WTC11 (cell line): Measurements from ENCODE around the gene GRK7. TPM values are rescaled to one million over a fixed set of nuclear protein-coding genes. Genes with fewer than 3 reads are reported as not detected.

Experiments used
- ATAC-seq: fragments of 200-7000 bp; cut with Tn5 transposase; 2 replicates; pipeline ENCODE4 v1.10.0; 2021; ENCODE audit warnings: mild to moderate bottlenecking, moderate library complexity
- CTCF ChIA-PET: fragments of 300-600 bp; sonication (Branson Sonifier 250); formaldehyde crosslinking; loops from one replicate; lab custom pipeline; 2021; ENCODE audit warnings: antibody characterized with exemption; lab: Charles Lee
- POLR2A ChIA-PET: fragments of 350-600 bp; sonication (Branson Sonifier 250); formaldehyde crosslinking; loops from one replicate; lab custom pipeline; 2021; ENCODE audit warnings: antibody characterized with exemption; lab: Charles Lee
- DNase-seq: peaks from one replicate; pipeline ENCODE4 v3.0.0; 2021; ENCODE audit warnings: low spot score
- H3K27ac Mint-ChIP-seq: 2 replicates; pipeline ENCODE4 v1.8.0; 2021; ENCODE audit warnings: mixed read lengths
- H3K27me3 Mint-ChIP-seq: 2 replicates; pipeline ENCODE4 v1.8.0; 2021; ENCODE audit warnings: low read depth, mild to moderate bottlenecking, moderate library complexity, mixed read lengths
- H3K36me3 Mint-ChIP-seq: 2 replicates; pipeline ENCODE4 v1.8.0; 2021; ENCODE audit warnings: mixed read lengths
- H3K4me1 Mint-ChIP-seq: 2 replicates; pipeline ENCODE4 v1.8.0; 2022; ENCODE audit warnings: mixed read lengths
- H3K4me3 Mint-ChIP-seq: 2 replicates; pipeline ENCODE4 v1.8.0; 2021; ENCODE audit warnings: mild to moderate bottlenecking, moderate library complexity, mixed read lengths
- H3K9me3 Mint-ChIP-seq: 2 replicates; pipeline ENCODE4 v1.8.0; 2021; ENCODE audit warnings: mixed read lengths
- ATF1 ChIP-seq: sonication (generic); formaldehyde crosslinking; IDR thresholded peaks from 2 replicates; pipeline ENCODE4 v1.8.1; 2023; ENCODE audit warnings: mild to moderate bottlenecking, moderate library complexity, missing genetic modification reagents
- CBFB ChIP-seq: sonication (generic); formaldehyde crosslinking; IDR thresholded peaks from 2 replicates; pipeline ENCODE4 v1.8.1; 2022; ENCODE audit warnings: mild to moderate bottlenecking, low read depth, missing genetic modification reagents
- ESRRA ChIP-seq: sonication (generic); formaldehyde crosslinking; IDR thresholded peaks from 2 replicates; pipeline ENCODE4 v1.8.1; 2022; ENCODE audit warnings: mild to moderate bottlenecking, missing genetic modification reagents, borderline replicate concordance
- JUN ChIP-seq: sonication (generic); formaldehyde crosslinking; IDR thresholded peaks from 2 replicates; pipeline ENCODE4 v1.8.0; 2023; ENCODE audit warnings: mild to moderate bottlenecking, missing genetic modification reagents
- MYBL2 ChIP-seq: sonication (generic); formaldehyde crosslinking; IDR thresholded peaks from 2 replicates; pipeline ENCODE4 v1.8.1; 2023; ENCODE audit warnings: mild to moderate bottlenecking, moderate library complexity, missing genetic modification reagents
- OVOL2 ChIP-seq: fragments of 250-450 bp; sonication (Bioruptor Pico); IDR thresholded peaks from 2 replicates; pipeline ENCODE4 v1.9.0; 2021; ENCODE audit warnings: mild to moderate bottlenecking, borderline replicate concordance
- TEAD4 ChIP-seq: sonication (generic); formaldehyde crosslinking; IDR thresholded peaks from 2 replicates; pipeline ENCODE4 v1.8.0; 2022; ENCODE audit warnings: mild to moderate bottlenecking, missing genetic modification reagents
- ZNF138 ChIP-seq: sonication (generic); formaldehyde crosslinking; conservative IDR thresholded peaks from 2 replicates; pipeline ENCODE4 v1.8.1; 2022; ENCODE audit warnings: mild to moderate bottlenecking, moderate library complexity, missing genetic modification reagents
- ZNF317 ChIP-seq: sonication (generic); formaldehyde crosslinking; IDR thresholded peaks from 2 replicates; pipeline ENCODE4 v1.8.1; 2023; ENCODE audit warnings: low read depth, mild to moderate bottlenecking, moderate library complexity, missing genetic modification reagents, borderline replicate concordance
- ZNF416 ChIP-seq: fragments of 250-450 bp; sonication (Bioruptor Pico); IDR thresholded peaks from 2 replicates; pipeline ENCODE4 v1.9.0; 2021; ENCODE audit warnings: mild to moderate bottlenecking, inconsistent platforms
- ZNF671 ChIP-seq: fragments of 250-450 bp; sonication (Bioruptor Pico); IDR thresholded peaks from 2 replicates; pipeline ENCODE4 v1.8.0; 2021; ENCODE audit warnings: mild to moderate bottlenecking
- total RNA-seq: library from RNA; stranded (reverse); gene quantifications from 3 replicates; pipeline ENCODE4 v1.2.3, GENCODE V29; 2021
- TF ChIP-seq, protein P1 (sequence below): fragments of 250-450 bp; sonication (Bioruptor Pico); IDR thresholded peaks from 2 replicates; pipeline ENCODE4 v1.9.0; 2021; ENCODE audit warnings: mild to moderate bottlenecking, borderline replicate concordance
- TF ChIP-seq, protein P2 (sequence below): sonication (generic); formaldehyde crosslinking; IDR thresholded peaks from 2 replicates; pipeline ENCODE4 v1.8.0; 2023; ENCODE audit warnings: missing genetic modification reagents, mild to moderate bottlenecking, borderline replicate concordance
- TF ChIP-seq, protein P3 (sequence below): sonication (generic); formaldehyde crosslinking; IDR thresholded peaks from 2 replicates; pipeline ENCODE4 v1.8.0; 2022; ENCODE audit warnings: missing genetic modification reagents

GRK7 gene
- total RNA-seq, 1 experiment from 2014 or later, result not detected

DNA sequence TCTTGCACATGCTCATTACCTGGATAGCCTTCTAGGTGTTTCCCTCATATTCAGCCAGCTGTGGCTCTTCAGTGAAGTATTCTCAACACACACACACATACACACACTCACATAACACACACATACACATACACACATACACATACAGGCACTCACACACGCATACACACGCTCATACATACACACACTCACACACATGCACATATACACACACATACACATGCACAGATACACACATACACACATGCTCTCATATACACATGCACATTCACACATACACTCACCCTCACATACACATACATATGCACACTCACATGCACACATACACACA, 41.2 kb downstream of the GRK7 start:
- no peak overlapping the region for H3K27ac Mint-ChIP-seq
- no peak overlapping the region for H3K4me3 Mint-ChIP-seq
- H3K9me3 Mint-ChIP-seq, result peaks cover 9% of the 10 kb centered on the region
- no peaks in the 10 kb centered on the region for H3K4me1 Mint-ChIP-seq
- CTCF ChIA-PET, result interaction anchor here (2.6 kb wide), 1 partner anchor 11 kb away, joined by 8 read pairs; no protein-coding TSS in a partner anchor
- ATAC-seq, result no peak
- peaks cover 3% of the 10 kb centered on the region for H3K36me3 Mint-ChIP-seq
- TF ChIP-seq ZNF416 (CRISPR knock-in tag), result no peak
- TF ChIP-seq, protein P1, sequence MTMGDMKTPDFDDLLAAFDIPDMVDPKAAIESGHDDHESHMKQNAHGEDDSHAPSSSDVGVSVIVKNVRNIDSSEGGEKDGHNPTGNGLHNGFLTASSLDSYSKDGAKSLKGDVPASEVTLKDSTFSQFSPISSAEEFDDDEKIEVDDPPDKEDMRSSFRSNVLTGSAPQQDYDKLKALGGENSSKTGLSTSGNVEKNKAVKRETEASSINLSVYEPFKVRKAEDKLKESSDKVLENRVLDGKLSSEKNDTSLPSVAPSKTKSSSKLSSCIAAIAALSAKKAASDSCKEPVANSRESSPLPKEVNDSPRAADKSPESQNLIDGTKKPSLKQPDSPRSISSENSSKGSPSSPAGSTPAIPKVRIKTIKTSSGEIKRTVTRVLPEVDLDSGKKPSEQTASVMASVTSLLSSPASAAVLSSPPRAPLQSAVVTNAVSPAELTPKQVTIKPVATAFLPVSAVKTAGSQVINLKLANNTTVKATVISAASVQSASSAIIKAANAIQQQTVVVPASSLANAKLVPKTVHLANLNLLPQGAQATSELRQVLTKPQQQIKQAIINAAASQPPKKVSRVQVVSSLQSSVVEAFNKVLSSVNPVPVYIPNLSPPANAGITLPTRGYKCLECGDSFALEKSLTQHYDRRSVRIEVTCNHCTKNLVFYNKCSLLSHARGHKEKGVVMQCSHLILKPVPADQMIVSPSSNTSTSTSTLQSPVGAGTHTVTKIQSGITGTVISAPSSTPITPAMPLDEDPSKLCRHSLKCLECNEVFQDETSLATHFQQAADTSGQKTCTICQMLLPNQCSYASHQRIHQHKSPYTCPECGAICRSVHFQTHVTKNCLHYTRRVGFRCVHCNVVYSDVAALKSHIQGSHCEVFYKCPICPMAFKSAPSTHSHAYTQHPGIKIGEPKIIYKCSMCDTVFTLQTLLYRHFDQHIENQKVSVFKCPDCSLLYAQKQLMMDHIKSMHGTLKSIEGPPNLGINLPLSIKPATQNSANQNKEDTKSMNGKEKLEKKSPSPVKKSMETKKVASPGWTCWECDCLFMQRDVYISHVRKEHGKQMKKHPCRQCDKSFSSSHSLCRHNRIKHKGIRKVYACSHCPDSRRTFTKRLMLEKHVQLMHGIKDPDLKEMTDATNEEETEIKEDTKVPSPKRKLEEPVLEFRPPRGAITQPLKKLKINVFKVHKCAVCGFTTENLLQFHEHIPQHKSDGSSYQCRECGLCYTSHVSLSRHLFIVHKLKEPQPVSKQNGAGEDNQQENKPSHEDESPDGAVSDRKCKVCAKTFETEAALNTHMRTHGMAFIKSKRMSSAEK (CRISPR knock-in tag), result no peak
- TF ChIP-seq ATF1, result no peak
- no peak for TF ChIP-seq ZNF138
- TF ChIP-seq ZNF671 (CRISPR knock-in tag), result no peak
- no peak for TF ChIP-seq CBFB (CRISPR knock-in tag)
- no peak for TF ChIP-seq TEAD4 (CRISPR knock-in tag)
- no peak for TF ChIP-seq OVOL2 (CRISPR knock-in tag)
- no peak for TF ChIP-seq ZNF317 (CRISPR knock-in tag)
- no peak for TF ChIP-seq MYBL2 (CRISPR knock-in tag)
- no peak for TF ChIP-seq JUN (CRISPR knock-in tag)
- TF ChIP-seq, protein P2, sequence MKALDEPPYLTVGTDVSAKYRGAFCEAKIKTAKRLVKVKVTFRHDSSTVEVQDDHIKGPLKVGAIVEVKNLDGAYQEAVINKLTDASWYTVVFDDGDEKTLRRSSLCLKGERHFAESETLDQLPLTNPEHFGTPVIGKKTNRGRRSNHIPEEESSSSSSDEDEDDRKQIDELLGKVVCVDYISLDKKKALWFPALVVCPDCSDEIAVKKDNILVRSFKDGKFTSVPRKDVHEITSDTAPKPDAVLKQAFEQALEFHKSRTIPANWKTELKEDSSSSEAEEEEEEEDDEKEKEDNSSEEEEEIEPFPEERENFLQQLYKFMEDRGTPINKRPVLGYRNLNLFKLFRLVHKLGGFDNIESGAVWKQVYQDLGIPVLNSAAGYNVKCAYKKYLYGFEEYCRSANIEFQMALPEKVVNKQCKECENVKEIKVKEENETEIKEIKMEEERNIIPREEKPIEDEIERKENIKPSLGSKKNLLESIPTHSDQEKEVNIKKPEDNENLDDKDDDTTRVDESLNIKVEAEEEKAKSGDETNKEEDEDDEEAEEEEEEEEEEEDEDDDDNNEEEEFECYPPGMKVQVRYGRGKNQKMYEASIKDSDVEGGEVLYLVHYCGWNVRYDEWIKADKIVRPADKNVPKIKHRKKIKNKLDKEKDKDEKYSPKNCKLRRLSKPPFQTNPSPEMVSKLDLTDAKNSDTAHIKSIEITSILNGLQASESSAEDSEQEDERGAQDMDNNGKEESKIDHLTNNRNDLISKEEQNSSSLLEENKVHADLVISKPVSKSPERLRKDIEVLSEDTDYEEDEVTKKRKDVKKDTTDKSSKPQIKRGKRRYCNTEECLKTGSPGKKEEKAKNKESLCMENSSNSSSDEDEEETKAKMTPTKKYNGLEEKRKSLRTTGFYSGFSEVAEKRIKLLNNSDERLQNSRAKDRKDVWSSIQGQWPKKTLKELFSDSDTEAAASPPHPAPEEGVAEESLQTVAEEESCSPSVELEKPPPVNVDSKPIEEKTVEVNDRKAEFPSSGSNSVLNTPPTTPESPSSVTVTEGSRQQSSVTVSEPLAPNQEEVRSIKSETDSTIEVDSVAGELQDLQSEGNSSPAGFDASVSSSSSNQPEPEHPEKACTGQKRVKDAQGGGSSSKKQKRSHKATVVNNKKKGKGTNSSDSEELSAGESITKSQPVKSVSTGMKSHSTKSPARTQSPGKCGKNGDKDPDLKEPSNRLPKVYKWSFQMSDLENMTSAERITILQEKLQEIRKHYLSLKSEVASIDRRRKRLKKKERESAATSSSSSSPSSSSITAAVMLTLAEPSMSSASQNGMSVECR (CRISPR knock-in tag), result no peak
- TF ChIP-seq, protein P3, sequence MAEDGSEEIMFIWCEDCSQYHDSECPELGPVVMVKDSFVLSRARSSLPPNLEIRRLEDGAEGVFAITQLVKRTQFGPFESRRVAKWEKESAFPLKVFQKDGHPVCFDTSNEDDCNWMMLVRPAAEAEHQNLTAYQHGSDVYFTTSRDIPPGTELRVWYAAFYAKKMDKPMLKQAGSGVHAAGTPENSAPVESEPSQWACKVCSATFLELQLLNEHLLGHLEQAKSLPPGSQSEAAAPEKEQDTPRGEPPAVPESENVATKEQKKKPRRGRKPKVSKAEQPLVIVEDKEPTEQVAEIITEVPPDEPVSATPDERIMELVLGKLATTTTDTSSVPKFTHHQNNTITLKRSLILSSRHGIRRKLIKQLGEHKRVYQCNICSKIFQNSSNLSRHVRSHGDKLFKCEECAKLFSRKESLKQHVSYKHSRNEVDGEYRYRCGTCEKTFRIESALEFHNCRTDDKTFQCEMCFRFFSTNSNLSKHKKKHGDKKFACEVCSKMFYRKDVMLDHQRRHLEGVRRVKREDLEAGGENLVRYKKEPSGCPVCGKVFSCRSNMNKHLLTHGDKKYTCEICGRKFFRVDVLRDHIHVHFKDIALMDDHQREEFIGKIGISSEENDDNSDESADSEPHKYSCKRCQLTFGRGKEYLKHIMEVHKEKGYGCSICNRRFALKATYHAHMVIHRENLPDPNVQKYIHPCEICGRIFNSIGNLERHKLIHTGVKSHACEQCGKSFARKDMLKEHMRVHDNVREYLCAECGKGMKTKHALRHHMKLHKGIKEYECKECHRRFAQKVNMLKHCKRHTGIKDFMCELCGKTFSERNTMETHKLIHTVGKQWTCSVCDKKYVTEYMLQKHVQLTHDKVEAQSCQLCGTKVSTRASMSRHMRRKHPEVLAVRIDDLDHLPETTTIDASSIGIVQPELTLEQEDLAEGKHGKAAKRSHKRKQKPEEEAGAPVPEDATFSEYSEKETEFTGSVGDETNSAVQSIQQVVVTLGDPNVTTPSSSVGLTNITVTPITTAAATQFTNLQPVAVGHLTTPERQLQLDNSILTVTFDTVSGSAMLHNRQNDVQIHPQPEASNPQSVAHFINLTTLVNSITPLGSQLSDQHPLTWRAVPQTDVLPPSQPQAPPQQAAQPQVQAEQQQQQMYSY (CRISPR knock-in tag), result no peak
- no peak for TF ChIP-seq ESRRA (CRISPR knock-in tag)
- H3K27me3 Mint-ChIP-seq, result no peaks in the 10 kb centered on the region; the same call in 1 of the 2 replicates
- POLR2A ChIA-PET, result no interaction called here
- DNase-seq, result no peak
